Ovary (tissue), 3 donors: ENCODE results near the gene ERICH6.

ENCODE experiments used
- POLR2A ChIP-seq: fragments of 450-650 bp; IDR thresholded peaks from one replicate; pipeline ENCODE4 v1.6.1; 2017; ENCODE audit warnings: antibody characterized with exemption, mild to moderate bottlenecking, moderate library complexity
- TF ChIP-seq, protein P1 (sequence below), 3 donors: fragments of 450-650 bp in 2 of 3; fragments of 200-600 bp in 1 of 3; IDR thresholded peaks; one replicate each; pipeline versions ENCODE4 v1.5.1 to v1.8.0; 2016 to 2022; ENCODE audit warnings: antibody characterized with exemption in 3 of 3, mild to moderate bottlenecking in 1 of 3
- donor health status: DM: no; HTN: no; CAD: no.

DNA sequence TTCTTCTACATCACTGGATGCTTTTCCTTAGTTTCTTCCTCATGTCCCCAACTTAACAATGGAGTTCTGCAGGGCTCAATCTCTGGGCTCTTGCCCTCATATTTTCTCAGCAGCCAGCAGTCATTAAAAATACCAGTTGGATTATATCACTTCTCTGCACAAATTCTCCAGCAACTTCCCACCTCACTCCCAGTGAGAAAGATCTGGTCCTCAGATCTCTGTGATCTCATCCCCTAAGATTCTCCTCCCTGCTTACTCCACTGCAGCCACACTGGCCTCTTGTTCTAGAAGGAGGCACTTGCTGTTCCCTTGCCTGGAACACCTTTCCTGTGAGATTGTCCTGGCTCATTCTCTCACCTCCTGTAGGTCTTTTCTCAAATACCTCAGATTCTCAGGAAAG is 6.1 kb downstream of the ERICH6 start:
- TF ChIP-seq, protein P1, sequence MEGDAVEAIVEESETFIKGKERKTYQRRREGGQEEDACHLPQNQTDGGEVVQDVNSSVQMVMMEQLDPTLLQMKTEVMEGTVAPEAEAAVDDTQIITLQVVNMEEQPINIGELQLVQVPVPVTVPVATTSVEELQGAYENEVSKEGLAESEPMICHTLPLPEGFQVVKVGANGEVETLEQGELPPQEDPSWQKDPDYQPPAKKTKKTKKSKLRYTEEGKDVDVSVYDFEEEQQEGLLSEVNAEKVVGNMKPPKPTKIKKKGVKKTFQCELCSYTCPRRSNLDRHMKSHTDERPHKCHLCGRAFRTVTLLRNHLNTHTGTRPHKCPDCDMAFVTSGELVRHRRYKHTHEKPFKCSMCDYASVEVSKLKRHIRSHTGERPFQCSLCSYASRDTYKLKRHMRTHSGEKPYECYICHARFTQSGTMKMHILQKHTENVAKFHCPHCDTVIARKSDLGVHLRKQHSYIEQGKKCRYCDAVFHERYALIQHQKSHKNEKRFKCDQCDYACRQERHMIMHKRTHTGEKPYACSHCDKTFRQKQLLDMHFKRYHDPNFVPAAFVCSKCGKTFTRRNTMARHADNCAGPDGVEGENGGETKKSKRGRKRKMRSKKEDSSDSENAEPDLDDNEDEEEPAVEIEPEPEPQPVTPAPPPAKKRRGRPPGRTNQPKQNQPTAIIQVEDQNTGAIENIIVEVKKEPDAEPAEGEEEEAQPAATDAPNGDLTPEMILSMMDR (IDR thresholded peaks at IDR 0.05) = no peak
- TF ChIP-seq POLR2A = no peak
